ENCODE data around the gene MGAM2. TPM values are rescaled to one million over a fixed set of nuclear protein-coding genes. Genes with fewer than 3 reads are reported as not detected.

MGAM2 gene
- total and polyA plus RNA-seq, 2 of the 13 experiments (the other 11 are each of a cell fraction or from before 2014, with no cell fraction given) = 0.29 TPM; not detected in 1

DNA sequence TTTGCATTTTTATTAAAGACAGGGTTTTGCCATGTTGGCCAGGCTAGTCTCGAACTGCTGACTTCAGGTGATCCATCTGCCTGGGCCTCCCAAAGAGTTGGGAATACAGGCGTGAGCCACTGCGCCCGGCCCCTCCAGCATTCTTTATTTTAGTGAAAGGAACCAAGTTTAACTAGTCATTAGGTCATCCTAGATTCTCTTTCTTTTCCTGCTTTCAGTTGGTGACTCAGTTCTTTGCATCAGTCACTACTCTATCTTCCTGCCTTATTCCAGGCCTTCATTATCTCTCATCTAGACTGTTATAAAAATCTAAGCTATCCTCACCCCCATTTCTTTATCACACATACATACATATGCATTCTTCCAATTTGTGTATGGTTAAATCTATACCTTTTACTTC is 82.7 kb downstream of the MGAM2 start:
- Histone ChIP-seq H3K27me3 (ENCODE audit: control insufficient read depth in 1 of 2, insufficient read depth in 2 of 2, low read length in 2 of 2) (no peaks in the 10 kb centered on the region), H3K79me2 (ENCODE audit: insufficient read depth, low read length) (no peaks in the 10 kb centered on the region), H4K20me1 (ENCODE audit: insufficient read depth, low read length) (no peaks in the 10 kb centered on the region), H2AFZ (ENCODE audit: low read length) (no peak overlapping the region), H3K9me3 (ENCODE audit: low read length) (no peaks in the 10 kb centered on the region), H3K27ac (ENCODE audit: extremely low read length, insufficient read depth, low read length) (no peak overlapping the region), H3K9ac (ENCODE audit: insufficient read depth, low read depth, low read length) (no peak overlapping the region), H3K4me2 (ENCODE audit: low read depth, low read length) (no peak overlapping the region), H3K36me3 (replicated peaks in 1 of 2; ENCODE audit: control insufficient read depth in 1 of 2, insufficient read depth in 2 of 2, low read length in 2 of 2) (no peaks in the 10 kb centered on the region), H3K4me3 (replicated peaks in 1 of 3; ENCODE audit: insufficient read depth in 1 of 3, low read depth in 2 of 3, low read length in 3 of 3) (no peak overlapping the region), H3K4me1 (ENCODE audit: insufficient read depth, low read length) (no peaks in the 10 kb centered on the region)
- no peak for FAIRE-seq
- in situ Hi-C loops (cut with HindIII; ENCODE audit: extremely low pct_ligation_motif_present, low pct_unique_long_range_greater_than_20kb) (no loop called here), intact Hi-C loops (cut with micrococcal nuclease; ENCODE audit: unreplicated experiment) (no loop called here)
- no peak for ATAC-seq
- 16% methylated on average over 4 of the region's 4 CpGs for WGBS (ENCODE audit: low lambda C conversion rate)
- POLR2A ChIA-PET = no interaction called here
- no TSS peak for BruUV-seq (replicated peaks)
- TF ChIP-seq NFIB (CRISPR knock-in tag; IDR thresholded peaks at IDR 0.05; ENCODE audit: borderline replicate concordance) (no peak), FLYWCH1 (CRISPR knock-in tag; IDR thresholded peaks at IDR 0.05) (no peak), MED13 (CRISPR knock-in tag; IDR thresholded peaks at IDR 0.05) (no peak), ATM (IDR thresholded peaks at IDR 0.05; ENCODE audit: borderline replicate concordance) (no peak), STAG1 (CRISPR knock-in tag; IDR thresholded peaks at IDR 0.05) (no peak), ZBTB42 (CRISPR knock-in tag; IDR thresholded peaks at IDR 0.05) (no peak), YY1 (IDR thresholded peaks at IDR 0.05; ENCODE audit: insufficient read depth, insufficient replicate concordance, low read depth, low read length) (no peak), XRCC5 (optimal IDR thresholded peaks at IDR 0.05; ENCODE audit: low read length) (no peak), PHB2 (IDR thresholded peaks at IDR 0.05; ENCODE audit: partially characterized antibody) (no peak), ZNF567 (CRISPR knock-in tag; IDR thresholded peaks at IDR 0.05; ENCODE audit: borderline replicate concordance) (no peak)
- TF ChIP-seq, protein P1, sequence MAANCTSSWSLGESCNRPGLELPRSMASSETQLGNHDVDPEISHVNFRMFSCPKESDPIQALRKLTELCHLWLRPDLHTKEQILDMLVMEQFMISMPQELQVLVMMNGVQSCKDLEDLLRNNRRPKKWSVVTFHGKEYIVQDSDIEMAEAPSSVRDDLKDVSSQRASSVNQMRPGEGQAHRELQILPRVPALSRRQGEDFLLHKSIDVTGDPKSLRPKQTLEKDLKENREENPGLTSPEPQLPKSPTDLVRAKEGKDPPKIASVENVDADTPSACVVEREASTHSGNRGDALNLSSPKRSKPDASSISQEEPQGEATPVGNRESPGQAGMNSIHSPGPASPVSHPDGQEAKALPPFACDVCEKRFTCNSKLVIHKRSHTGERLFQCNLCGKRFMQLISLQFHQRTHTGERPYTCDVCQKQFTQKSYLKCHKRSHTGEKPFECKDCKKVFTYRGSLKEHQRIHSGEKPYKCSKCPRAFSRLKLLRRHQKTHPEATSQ (CRISPR knock-in tag; IDR thresholded peaks at IDR 0.05; ENCODE audit: borderline replicate concordance) = no peak
- TF ChIP-seq, protein P2, sequence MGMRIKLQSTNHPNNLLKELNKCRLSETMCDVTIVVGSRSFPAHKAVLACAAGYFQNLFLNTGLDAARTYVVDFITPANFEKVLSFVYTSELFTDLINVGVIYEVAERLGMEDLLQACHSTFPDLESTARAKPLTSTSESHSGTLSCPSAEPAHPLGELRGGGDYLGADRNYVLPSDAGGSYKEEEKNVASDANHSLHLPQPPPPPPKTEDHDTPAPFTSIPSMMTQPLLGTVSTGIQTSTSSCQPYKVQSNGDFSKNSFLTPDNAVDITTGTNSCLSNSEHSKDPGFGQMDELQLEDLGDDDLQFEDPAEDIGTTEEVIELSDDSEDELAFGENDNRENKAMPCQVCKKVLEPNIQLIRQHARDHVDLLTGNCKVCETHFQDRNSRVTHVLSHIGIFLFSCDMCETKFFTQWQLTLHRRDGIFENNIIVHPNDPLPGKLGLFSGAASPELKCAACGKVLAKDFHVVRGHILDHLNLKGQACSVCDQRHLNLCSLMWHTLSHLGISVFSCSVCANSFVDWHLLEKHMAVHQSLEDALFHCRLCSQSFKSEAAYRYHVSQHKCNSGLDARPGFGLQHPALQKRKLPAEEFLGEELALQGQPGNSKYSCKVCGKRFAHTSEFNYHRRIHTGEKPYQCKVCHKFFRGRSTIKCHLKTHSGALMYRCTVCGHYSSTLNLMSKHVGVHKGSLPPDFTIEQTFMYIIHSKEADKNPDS (CRISPR knock-in tag; IDR thresholded peaks at IDR 0.05) = no peak
- TF ChIP-seq, protein P3, sequence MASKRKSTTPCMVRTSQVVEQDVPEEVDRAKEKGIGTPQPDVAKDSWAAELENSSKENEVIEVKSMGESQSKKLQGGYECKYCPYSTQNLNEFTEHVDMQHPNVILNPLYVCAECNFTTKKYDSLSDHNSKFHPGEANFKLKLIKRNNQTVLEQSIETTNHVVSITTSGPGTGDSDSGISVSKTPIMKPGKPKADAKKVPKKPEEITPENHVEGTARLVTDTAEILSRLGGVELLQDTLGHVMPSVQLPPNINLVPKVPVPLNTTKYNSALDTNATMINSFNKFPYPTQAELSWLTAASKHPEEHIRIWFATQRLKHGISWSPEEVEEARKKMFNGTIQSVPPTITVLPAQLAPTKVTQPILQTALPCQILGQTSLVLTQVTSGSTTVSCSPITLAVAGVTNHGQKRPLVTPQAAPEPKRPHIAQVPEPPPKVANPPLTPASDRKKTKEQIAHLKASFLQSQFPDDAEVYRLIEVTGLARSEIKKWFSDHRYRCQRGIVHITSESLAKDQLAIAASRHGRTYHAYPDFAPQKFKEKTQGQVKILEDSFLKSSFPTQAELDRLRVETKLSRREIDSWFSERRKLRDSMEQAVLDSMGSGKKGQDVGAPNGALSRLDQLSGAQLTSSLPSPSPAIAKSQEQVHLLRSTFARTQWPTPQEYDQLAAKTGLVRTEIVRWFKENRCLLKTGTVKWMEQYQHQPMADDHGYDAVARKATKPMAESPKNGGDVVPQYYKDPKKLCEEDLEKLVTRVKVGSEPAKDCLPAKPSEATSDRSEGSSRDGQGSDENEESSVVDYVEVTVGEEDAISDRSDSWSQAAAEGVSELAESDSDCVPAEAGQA (IDR thresholded peaks at IDR 0.05; ENCODE audit: low read depth) = no peak
- TF ChIP-seq, protein P3 (CRISPR knock-in tag; IDR thresholded peaks at IDR 0.05; ENCODE audit: borderline replicate concordance) = no peak
- CTCF ChIA-PET (ENCODE audit: low intra/inter-chr PET ratio, low total read pairs) = no interaction called here
- DNase-seq (ENCODE audit: low spot score) = no peak
